PC-9 (cell line): Measurements from ENCODE around the gene ITGA4. TPM values are rescaled to one million over a fixed set of nuclear protein-coding genes. Genes with fewer than 3 reads are reported as not detected.

ENCODE experiments used
- BruUV-seq: library from RNA; stranded (reverse); fragments of 400-500 nt; replicated peaks from 2 replicates; lab custom pipeline; 2021; lab: Mats Ljungman, UMichigan
- CTCF ChIA-PET: fragments of 300-600 bp; sonication (Branson Sonifier 250); formaldehyde crosslinking; loops from one replicate; lab custom pipeline; 2022; ENCODE audit warnings: antibody characterized with exemption; lab: Charles Lee
- POLR2A ChIA-PET: fragments of 300-600 bp; sonication (Branson Sonifier 250); formaldehyde crosslinking; loops from one replicate; lab custom pipeline; 2022; ENCODE audit warnings: antibody characterized with exemption; ENCODE audit not compliant: unreplicated experiment; lab: Charles Lee
- DNase-seq, 2 experiments: peaks; one replicate each; pipeline versions ENCODE4 v3.0.0 to v3.0.0-alpha.2; 2015 to 2022; ENCODE audit warnings: mixed read lengths in 1 of 2
- H2AFZ ChIP-seq: fragments of 200-600 bp; sonication (generic); 2 replicates; pipeline ENCODE4 v1.8.1; 2017; ENCODE audit warnings: antibody characterized with exemption
- H3F3A ChIP-seq: fragments of 200-600 bp; sonication (generic); 2 replicates; pipeline ENCODE4 v1.8.1; 2017; ENCODE audit warnings: antibody characterized with exemption, mild to moderate bottlenecking, low read depth; ENCODE audit not compliant: insufficient read depth
- H3K27ac ChIP-seq: fragments of 200-600 bp; sonication (generic); 2 replicates; pipeline ENCODE4 v1.6.1; 2016; ENCODE audit warnings: mixed run types
- H3K27me3 ChIP-seq: fragments of 200-600 bp; sonication (generic); 2 replicates; pipeline ENCODE4 v1.6.1; 2016; ENCODE audit warnings: low read depth, mixed run types; ENCODE audit not compliant: insufficient read depth
- H3K36me3 ChIP-seq: fragments of 200-600 bp; sonication (generic); 2 replicates; pipeline ENCODE4 v1.6.1; 2016; ENCODE audit warnings: low read depth, mixed run types
- H3K4me1 ChIP-seq: fragments of 200-600 bp; sonication (generic); replicated peaks from 2 replicates; pipeline ENCODE4 v1.6.1; 2016; ENCODE audit warnings: mixed run types; ENCODE audit not compliant: insufficient read depth
- H3K4me2 ChIP-seq: fragments of 200-600 bp; sonication (generic); 2 replicates; pipeline ENCODE4 v1.6.1; 2017; ENCODE audit warnings: mixed run types
- H3K4me3 ChIP-seq: fragments of 200-600 bp; sonication (generic); 2 replicates; pipeline ENCODE4 v1.6.1; 2016; ENCODE audit warnings: mixed run types
- H3K79me2 ChIP-seq: fragments of 200-600 bp; sonication (generic); 2 replicates; pipeline ENCODE4 v1.6.1; 2017; ENCODE audit warnings: low read depth, mixed run types
- H3K9me2 ChIP-seq: fragments of 200-600 bp; sonication (generic); 2 replicates; pipeline ENCODE4 v1.8.1; 2017; ENCODE audit warnings: mild to moderate bottlenecking; ENCODE audit not compliant: insufficient read depth
- H3K9me3 ChIP-seq: fragments of 200-600 bp; sonication (generic); 2 replicates; pipeline ENCODE4 v1.8.1; 2016; ENCODE audit warnings: low read depth; ENCODE audit not compliant: insufficient read depth
- H4K20me1 ChIP-seq: fragments of 200-600 bp; sonication (generic); 2 replicates; pipeline ENCODE4 v1.8.1; 2017; ENCODE audit not compliant: insufficient read depth
- CTCF ChIP-seq: fragments of 200-600 bp; sonication (generic); conservative IDR thresholded peaks from 2 replicates; pipeline ENCODE4 v1.6.1; 2017; ENCODE audit warnings: mixed run types, antibody characterized with exemption, mild to moderate bottlenecking, moderate library complexity
- EZH2 ChIP-seq: fragments of 200-600 bp; sonication (generic); IDR thresholded peaks from 2 replicates; pipeline ENCODE4 v1.8.0; 2017; ENCODE audit warnings: antibody characterized with exemption, low read depth
- intact Hi-C: fragments of 100-400 bp; cut with micrococcal nuclease; formaldehyde crosslinking; loops from one replicate; pipeline ENCODE4 v1.10.0; 2022; ENCODE audit not compliant: unreplicated experiment
- total RNA-seq: library from RNA; stranded (reverse); gene quantifications from 2 replicates; pipeline ENCODE4 v1.2.3, GENCODE V29; 2021

Gene ITGA4
- total RNA-seq, 1 experiment from 2014 or later, result 0.35 TPM

DNA sequence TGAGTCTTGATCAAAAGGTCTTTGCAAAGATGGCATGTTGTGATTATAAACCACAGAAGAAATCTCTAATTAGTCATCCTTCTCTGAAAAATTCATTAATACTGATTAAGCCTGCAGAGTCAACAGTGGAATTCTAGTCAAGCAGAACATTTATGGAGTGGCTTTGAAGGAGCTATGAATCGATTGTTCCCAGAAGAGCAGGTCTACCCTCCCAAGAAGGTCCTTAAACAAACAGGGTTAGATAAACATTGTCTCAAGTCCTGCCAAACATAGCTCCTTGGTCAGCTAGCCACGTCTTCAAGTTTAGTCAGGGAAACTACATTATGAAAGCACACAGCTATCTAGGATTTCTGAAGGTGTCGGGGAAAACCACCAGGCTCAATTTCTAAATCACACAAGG is 88.9 kb downstream of the ITGA4 start:
- DNase-seq, result peak; percentile 26 to 83
- Histone ChIP-seq H3K4me2 (peak overlapping the region; percentile 70), H3K27ac (no peak overlapping the region), H3K4me1 (peaks cover 20% of the 10 kb centered on the region), H3K79me2 (no peaks in the 10 kb centered on the region), H2AFZ (peak overlapping the region; percentile 72), H3K9me2 (0 out of 2 replicates have a peak, but pooled peaks cover 3% of the 10 kb centered on the region), H3F3A (peaks cover 17% of the 10 kb centered on the region), H4K20me1 (no peaks in the 10 kb centered on the region), H3K4me3 (peak overlapping the region; percentile 41), H3K27me3 (no peaks in the 10 kb centered on the region), H3K9me3 (no peaks in the 10 kb centered on the region), H3K36me3 (no peaks in the 10 kb centered on the region)
- ChIA-PET CTCF (interaction anchor here (1.1 to 1.4 kb wide), 2 partner anchors 1103 to 1422 kb away, joined by 3 to 5 read pairs; no protein-coding TSS in a partner anchor), POLR2A (interaction anchor here (0.6 to 0.7 kb wide), 4 partner anchors 172 to 1031 kb away, joined by 3 to 10 read pairs (median 8); no protein-coding TSS in a partner anchor)
- TF ChIP-seq CTCF (no peak), EZH2 (no peak)
- BruUV-seq, result no TSS peak
- intact Hi-C loops, result no loop called here

DNA sequence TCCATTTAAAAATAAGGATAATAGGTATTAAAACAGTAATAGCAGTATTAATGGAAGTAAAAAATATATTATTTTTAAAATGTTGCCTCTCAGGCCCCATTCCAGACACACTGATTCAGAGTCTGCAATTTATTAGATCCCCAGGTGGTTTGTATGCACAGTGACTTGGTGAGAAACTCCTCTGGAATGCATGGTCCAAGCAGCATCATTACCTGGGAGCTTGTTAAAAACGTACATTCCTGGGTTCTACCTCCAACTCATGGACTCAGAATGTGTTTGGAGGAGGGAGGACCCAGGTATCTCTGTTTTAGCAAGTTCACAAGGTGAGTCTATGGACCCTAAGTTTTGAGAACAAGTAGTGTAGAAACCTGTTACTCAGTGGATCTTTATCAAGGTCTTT is 95.6 kb downstream of the ITGA4 start:
- ChIA-PET CTCF (no interaction called here), POLR2A (interaction anchor here (0.7 kb wide), 2 partner anchors 78 to 483 kb away, joined by 4 to 6 read pairs; no protein-coding TSS in a partner anchor)
- intact Hi-C loops, result no loop called here
- no peak for TF ChIP-seq EZH2
- no peak for TF ChIP-seq CTCF
- Histone ChIP-seq H3K4me3 (no peak overlapping the region), H2AFZ (no peak overlapping the region), H3K4me2 (no peak overlapping the region), H3F3A (no peaks in the 10 kb centered on the region), H3K9me3 (peaks cover 6% of the 10 kb centered on the region; the same call in 1 of the 2 replicates), H4K20me1 (no peaks in the 10 kb centered on the region), H3K36me3 (no peaks in the 10 kb centered on the region), H3K27me3 (no peaks in the 10 kb centered on the region), H3K27ac (no peak overlapping the region), H3K4me1 (peaks cover 10% of the 10 kb centered on the region), H3K9me2 (0 out of 2 replicates have a peak, but pooled peaks cover 3% of the 10 kb centered on the region), H3K79me2 (no peaks in the 10 kb centered on the region)
- DNase-seq, result peak; percentile 52 to 85
- no TSS peak for BruUV-seq

- ChIA-PET CTCF (interaction anchor here (0.7 kb wide), 1 partner anchor 450 kb away, joined by 15 read pairs; no protein-coding TSS in a partner anchor), POLR2A (interaction anchor here (0.7 kb wide), 2 partner anchors 79 to 483 kb away, joined by 4 to 6 read pairs; no protein-coding TSS in a partner anchor)
- Histone ChIP-seq H3K79me2 (no peaks in the 10 kb centered on the region), H3K9me2 (0 out of 2 replicates have a peak, but pooled peaks cover 3% of the 10 kb centered on the region), H3K4me1 (peaks cover 10% of the 10 kb centered on the region), H3K4me3 (no peak overlapping the region), H2AFZ (no peak overlapping the region), H3F3A (no peaks in the 10 kb centered on the region), H3K36me3 (no peaks in the 10 kb centered on the region), H3K27me3 (no peaks in the 10 kb centered on the region), H3K27ac (no peak overlapping the region), H3K9me3 (peaks cover 6% of the 10 kb centered on the region; the same call in 1 of the 2 replicates), H4K20me1 (no peaks in the 10 kb centered on the region), H3K4me2 (no peak overlapping the region)
- intact Hi-C loops, result no loop called here
- TF ChIP-seq CTCF (no peak), EZH2 (no peak)
- DNase-seq, result no peak
- BruUV-seq, result no TSS peak
Measured at GRCh38 chr2:181553244-181553643, 96.1 kb downstream of the ITGA4 start.
